ENCODE data around the gene RRAGD.

Gene RRAGD

GRCh38 chr6:89413006-89413400 lies 930 bp upstream of the RRAGD start:
- Histone ChIP-seq H3K4me3 (ENCODE audit: insufficient read depth, low read length, poor library complexity, severe bottlenecking) (peak overlapping the region; percentile 94), H4K20me1 (ENCODE audit: low read depth, low read length) (no peaks in the 10 kb centered on the region; the same call in 1 of the 2 replicates), H3K4me2 (ENCODE audit: low read depth, low read length, poor library complexity, severe bottlenecking) (peak overlapping the region; percentile 75), H3K9ac (ENCODE audit: low read length) (peak overlapping the region; percentile 94), H3F3A (ENCODE audit: insufficient read depth) (peaks cover 21% of the 10 kb centered on the region), H2AFZ (ENCODE audit: low read depth, low read length, severe bottlenecking) (peak overlapping the region; percentile 89), H3K79me2 (ENCODE audit: insufficient read depth, low read length) (peaks cover 39% of the 10 kb centered on the region), H3K27ac (ENCODE audit: low read depth, low read length) (peak overlapping the region; percentile 70; the same call in 1 of the 2 replicates), H3K9me3 (ENCODE audit: insufficient read depth, low read length) (no peaks in the 10 kb centered on the region), H3K9me2 (replicated peaks; ENCODE audit: insufficient read depth, low read length) (no peaks in the 10 kb centered on the region), H3K36me3 (ENCODE audit: low read length) (no peaks in the 10 kb centered on the region), H3K27me3 (ENCODE audit: low read length) (no peaks in the 10 kb centered on the region)
- no peak for TF ChIP-seq EZH2phosphoT487 (conservative IDR thresholded peaks at IDR 0.05; ENCODE audit: low read length)
- no peak for TF ChIP-seq CTCF (IDR thresholded peaks at IDR 0.05; ENCODE audit: insufficient read depth, low read length, poor library complexity, severe bottlenecking)

GRCh38 chr6:89411145-89412070 lies 665 bp downstream of the RRAGD start:
- H3K9me2 ChIP-seq (replicated peaks; ENCODE audit: insufficient read depth, low read length), result no peaks in the 10 kb centered on the region
- H3K4me2 ChIP-seq (ENCODE audit: low read depth, low read length, poor library complexity, severe bottlenecking), result peak overlapping the region; percentile 75
- H3K79me2 ChIP-seq (ENCODE audit: insufficient read depth, low read length), result peaks cover 53% of the 10 kb centered on the region
- no peaks in the 10 kb centered on the region for H3K27me3 ChIP-seq (ENCODE audit: low read length)
- H3K4me3 ChIP-seq (ENCODE audit: insufficient read depth, low read length, poor library complexity, severe bottlenecking), result peak overlapping the region; percentile 94
- TF ChIP-seq EZH2phosphoT487 (conservative IDR thresholded peaks at IDR 0.05; ENCODE audit: low read length), result no peak
- TF ChIP-seq CTCF (IDR thresholded peaks at IDR 0.05; ENCODE audit: insufficient read depth, low read length, poor library complexity, severe bottlenecking), result no peak
- peak overlapping the region; percentile 70 for H3K27ac ChIP-seq (ENCODE audit: low read depth, low read length)
- H3F3A ChIP-seq (ENCODE audit: insufficient read depth), result peaks cover 21% of the 10 kb centered on the region
- peak overlapping the region; percentile 94 for H3K9ac ChIP-seq (ENCODE audit: low read length)
- H4K20me1 ChIP-seq (ENCODE audit: low read depth, low read length), result no peaks in the 10 kb centered on the region; the same call in 1 of the 2 replicates
- H2AFZ ChIP-seq (ENCODE audit: low read depth, low read length, severe bottlenecking), result peak overlapping the region; percentile 89
- H3K9me3 ChIP-seq (ENCODE audit: insufficient read depth, low read length), result no peaks in the 10 kb centered on the region
- H3K36me3 ChIP-seq (ENCODE audit: low read length), result no peaks in the 10 kb centered on the region

- H3K27me3 ChIP-seq (ENCODE audit: low read length), result no peaks in the 10 kb centered on the region
- peak overlapping the region; percentile 94 for H3K4me3 ChIP-seq (ENCODE audit: insufficient read depth, low read length, poor library complexity, severe bottlenecking)
- H3F3A ChIP-seq (ENCODE audit: insufficient read depth), result peaks cover 21% of the 10 kb centered on the region
- H4K20me1 ChIP-seq (ENCODE audit: low read depth, low read length), result no peaks in the 10 kb centered on the region; the same call in 1 of the 2 replicates
- TF ChIP-seq EZH2phosphoT487 (conservative IDR thresholded peaks at IDR 0.05; ENCODE audit: low read length) (no peak), CTCF (IDR thresholded peaks at IDR 0.05; ENCODE audit: insufficient read depth, low read length, poor library complexity, severe bottlenecking) (no peak)
- peak overlapping the region; percentile 75 for H3K4me2 ChIP-seq (ENCODE audit: low read depth, low read length, poor library complexity, severe bottlenecking)
- H3K9me3 ChIP-seq (ENCODE audit: insufficient read depth, low read length), result no peaks in the 10 kb centered on the region
- H3K79me2 ChIP-seq (ENCODE audit: insufficient read depth, low read length), result peaks cover 60% of the 10 kb centered on the region
- no peaks in the 10 kb centered on the region for H3K9me2 ChIP-seq (replicated peaks; ENCODE audit: insufficient read depth, low read length)
- no peaks in the 10 kb centered on the region for H3K36me3 ChIP-seq (ENCODE audit: low read length)
- H2AFZ ChIP-seq (ENCODE audit: low read depth, low read length, severe bottlenecking), result no peak overlapping the region
- peak overlapping the region; percentile 70 for H3K27ac ChIP-seq (ENCODE audit: low read depth, low read length)
- peak overlapping the region; percentile 94 for H3K9ac ChIP-seq (ENCODE audit: low read length)
Measured at GRCh38 chr6:89410788-89411144, 1.3 kb downstream of the RRAGD start.
